WI38 (cell line): ENCODE measurements around the gene LRRC10B.

Experiments
- H3K4me3 ChIP-seq: 2 replicates; pipeline ENCODE4 v1.5.1; 2011; ENCODE audit warnings: low read depth, mild to moderate bottlenecking, control low read depth, low read length
- TF ChIP-seq, protein P1 (sequence below): IDR thresholded peaks from 2 replicates; pipeline ENCODE4 v1.5.1; 2012; ENCODE audit warnings: low read depth, mild to moderate bottlenecking, control low read depth, low read length

The LRRC10B gene

DNA sequence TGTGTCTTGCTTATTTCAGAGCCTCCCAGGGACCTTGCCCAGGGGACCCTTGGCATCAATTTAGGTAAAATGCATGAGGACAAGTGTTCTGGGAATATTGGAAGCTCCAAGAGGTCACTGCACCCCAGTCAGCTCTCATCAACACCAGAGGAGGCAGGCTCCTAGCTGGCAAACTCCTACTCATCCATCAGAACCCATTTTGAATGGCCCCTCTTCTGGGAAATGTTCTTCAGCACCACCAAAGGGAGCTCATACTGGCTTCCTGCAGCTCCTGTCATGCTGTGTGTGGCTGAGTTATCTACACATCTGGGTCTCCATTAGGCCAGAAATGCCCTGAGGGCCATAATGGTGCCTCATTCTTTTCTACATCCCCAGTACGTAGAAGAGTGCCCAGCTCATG, 17.7 kb downstream of the LRRC10B start:
- TF ChIP-seq, protein P1, sequence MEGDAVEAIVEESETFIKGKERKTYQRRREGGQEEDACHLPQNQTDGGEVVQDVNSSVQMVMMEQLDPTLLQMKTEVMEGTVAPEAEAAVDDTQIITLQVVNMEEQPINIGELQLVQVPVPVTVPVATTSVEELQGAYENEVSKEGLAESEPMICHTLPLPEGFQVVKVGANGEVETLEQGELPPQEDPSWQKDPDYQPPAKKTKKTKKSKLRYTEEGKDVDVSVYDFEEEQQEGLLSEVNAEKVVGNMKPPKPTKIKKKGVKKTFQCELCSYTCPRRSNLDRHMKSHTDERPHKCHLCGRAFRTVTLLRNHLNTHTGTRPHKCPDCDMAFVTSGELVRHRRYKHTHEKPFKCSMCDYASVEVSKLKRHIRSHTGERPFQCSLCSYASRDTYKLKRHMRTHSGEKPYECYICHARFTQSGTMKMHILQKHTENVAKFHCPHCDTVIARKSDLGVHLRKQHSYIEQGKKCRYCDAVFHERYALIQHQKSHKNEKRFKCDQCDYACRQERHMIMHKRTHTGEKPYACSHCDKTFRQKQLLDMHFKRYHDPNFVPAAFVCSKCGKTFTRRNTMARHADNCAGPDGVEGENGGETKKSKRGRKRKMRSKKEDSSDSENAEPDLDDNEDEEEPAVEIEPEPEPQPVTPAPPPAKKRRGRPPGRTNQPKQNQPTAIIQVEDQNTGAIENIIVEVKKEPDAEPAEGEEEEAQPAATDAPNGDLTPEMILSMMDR, result no peak
- H3K4me3 ChIP-seq, result no peak overlapping the region

DNA sequence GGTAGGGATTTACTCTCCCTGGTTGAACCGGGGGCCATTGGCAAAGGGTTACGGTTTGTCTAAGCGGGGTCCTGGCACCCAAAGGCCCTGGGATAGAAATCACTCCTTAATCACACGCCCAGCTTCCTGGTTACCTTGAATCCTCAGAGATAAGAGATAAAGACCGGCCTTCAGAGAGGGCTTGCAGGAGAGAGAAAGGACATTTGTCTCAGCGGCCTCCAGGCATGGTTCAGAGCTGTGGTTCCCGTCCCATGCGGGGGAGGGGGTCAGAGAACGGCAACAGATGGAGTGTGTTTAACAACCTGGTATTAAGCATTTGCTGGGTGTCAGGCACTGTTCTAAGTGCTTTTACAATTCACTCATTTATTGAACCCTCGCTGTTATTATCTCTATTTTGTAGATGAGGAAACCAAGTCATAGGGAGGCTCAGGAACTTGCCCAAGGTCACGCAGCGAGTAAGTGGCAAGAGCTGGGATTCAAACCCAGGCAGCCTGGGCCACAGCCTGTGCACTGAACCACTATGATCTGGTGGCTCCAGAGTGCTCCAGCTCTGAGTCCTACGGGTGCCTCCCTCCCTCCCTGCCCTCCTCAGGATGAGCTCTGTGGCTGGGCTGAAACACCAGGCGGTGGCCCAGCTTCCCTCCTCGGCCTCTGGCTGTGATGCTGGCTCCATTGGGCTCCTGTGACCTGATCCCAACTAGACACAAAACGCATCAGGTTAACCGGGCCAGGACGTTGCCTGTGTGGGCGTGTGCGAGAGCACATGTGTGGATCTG, 18.6 kb downstream of the LRRC10B start:
- TF ChIP-seq, protein P1, result no peak
- H3K4me3 ChIP-seq, result no peak overlapping the region

DNA sequence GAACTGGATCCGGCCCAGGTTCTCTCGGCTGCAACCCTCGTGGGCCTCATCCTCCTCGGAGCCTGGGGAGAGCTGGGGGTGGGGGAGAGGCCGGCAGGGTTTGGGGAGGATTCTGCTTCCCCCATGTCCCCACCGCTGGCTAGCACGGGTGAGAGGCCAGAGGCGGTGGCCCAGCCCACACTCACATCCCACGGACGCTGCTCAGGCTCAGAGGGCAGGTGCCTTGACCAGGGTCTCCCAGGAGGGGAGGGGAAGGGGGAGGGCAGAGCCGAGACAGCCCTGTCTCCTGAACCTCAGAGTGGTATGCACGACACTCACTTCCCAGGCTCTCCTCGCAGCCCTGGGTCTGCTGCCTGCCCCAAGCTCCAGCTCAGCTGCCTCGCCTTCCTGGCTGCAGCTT, 19.6 kb downstream of the LRRC10B start:
- TF ChIP-seq, protein P1, result no peak
- no peak overlapping the region for H3K4me3 ChIP-seq

DNA sequence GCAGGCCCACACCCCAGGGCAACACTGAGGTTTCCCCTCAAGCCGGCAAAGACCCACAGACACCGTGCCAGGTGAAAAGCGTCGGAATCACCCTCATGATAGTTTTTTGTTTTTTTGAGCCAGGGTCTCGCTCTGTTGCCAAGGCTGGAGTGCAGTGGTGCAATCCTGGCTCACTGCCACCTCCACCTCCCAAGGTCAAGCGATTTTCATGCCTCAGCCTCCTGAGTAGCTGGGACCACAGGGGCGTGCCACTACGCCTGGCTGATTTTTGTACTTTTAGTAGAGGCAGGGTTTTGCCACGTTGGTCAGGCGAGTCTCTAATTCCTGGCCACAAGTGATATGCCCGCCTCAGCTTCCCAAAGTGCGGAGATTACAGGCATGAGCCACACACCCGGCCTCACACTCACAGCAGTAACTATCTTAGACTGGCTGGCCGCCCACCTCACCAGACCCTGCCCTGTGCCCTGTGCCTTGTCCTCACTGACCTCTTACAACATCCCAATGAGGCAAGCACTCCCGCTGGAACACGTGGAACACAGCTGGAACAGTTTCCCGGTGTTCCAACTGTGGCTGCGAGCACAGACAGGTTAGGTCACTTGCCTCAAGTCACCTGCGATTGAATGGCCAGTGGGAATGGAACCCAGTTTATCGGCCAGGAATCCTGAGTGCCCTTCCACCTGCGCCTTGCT, 21.1 kb downstream of the LRRC10B start:
- no peak overlapping the region for H3K4me3 ChIP-seq
- TF ChIP-seq, protein P1, result no peak

DNA sequence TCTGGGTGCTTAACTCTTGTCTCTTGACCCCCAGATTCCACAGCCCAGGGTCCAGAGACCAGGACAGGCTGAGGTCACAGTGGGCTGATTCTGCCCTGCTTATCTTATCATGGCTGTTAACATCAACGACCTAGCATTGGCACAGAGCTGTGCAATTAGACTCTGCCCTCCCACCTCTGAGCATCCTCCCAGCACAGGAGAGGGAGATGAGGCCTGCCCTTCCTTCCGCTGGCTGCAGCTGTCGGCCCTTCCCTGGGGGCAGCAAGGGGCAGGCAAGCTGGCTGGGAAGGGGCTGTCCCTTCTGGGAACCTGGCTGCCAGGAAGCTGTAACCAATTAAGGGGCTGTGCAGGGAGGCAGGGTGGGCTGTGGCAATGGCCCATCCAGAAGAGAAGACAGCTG, 22.5 kb downstream of the LRRC10B start:
- H3K4me3 ChIP-seq, result no peak overlapping the region
- TF ChIP-seq, protein P1, result no peak

DNA sequence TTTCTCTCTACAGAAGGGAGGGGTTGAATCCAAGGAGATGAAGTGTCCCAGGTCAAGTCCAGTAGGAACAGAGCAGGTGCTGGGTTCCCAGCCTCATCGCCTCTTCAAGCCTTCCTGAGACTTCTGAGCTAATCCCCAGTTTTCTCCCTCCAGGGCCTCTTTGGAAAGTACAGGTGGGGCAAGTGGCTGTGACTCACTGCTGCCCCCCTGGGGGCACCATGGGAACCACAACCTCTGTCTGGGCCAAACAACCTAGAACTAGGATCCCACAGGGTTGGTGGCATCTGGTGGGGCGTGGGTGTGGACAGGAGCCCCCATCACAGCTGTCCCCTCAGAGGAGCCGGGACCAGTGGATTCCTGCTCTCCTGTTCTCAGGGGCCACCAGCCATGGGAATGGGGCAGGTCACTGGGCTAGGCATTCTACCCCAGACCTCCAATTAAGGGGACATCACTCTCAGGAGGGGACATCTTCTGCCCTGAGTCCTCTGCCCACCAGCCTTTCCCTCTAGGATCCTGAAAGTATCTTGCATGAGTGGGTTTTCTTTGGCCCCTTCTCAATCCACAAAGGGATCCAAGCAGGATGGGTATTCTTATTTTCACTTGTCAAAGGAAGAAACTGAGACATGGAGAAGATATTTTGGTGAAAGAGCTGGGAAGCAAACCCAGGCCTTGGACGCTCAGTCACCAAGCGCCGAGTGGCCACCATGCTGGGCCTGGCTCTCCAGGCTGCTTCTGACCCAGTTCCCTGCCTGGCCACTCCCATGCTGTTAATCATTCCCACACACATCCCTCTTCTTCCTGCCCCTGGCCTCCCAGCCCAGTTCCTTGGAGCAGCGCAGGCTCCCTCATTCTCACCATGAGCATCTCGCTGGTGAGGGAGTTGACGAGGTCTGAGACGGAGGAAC, 23.8 kb downstream of the LRRC10B start:
- TF ChIP-seq, protein P1, result peak; percentile 85
- H3K4me3 ChIP-seq, result no peak overlapping the region
